HepG2 (cell line): ENCODE data around the gene TMEM81. TPM values are rescaled to one million over a fixed set of nuclear protein-coding genes. Genes with fewer than 3 reads are reported as not detected.
A peak's percentile ranks its signal among the peaks of the same experiment; 100 is the strongest.

Experiments
- ATAC-seq: fragments of 200-7000 bp; cut with Tn5 transposase; 3 replicates; pipeline ENCODE4 v1.9.1; 2020; ENCODE audit warnings: mild to moderate bottlenecking, moderate library complexity
- BruUV-seq: library from RNA; stranded (reverse); fragments of 400-500 nt; replicated peaks from 2 replicates; lab custom pipeline; 2021; lab: Mats Ljungman, UMichigan
- CTCF ChIA-PET: fragments of 300-600 bp; formaldehyde crosslinking; extraction: SDS; loops from one replicate; lab custom pipeline; 2021; ENCODE audit warnings: low total read pairs, inconsistent platforms, low intra/inter-chr PET ratio; lab: Yijun Ruan, JAX
- POLR2A ChIA-PET: fragments of 350-600 bp; sonication (Branson Sonifier 250); formaldehyde crosslinking; loops from one replicate; lab custom pipeline; 2020; ENCODE audit warnings: antibody characterized with exemption, inconsistent platforms; lab: Yijun Ruan, JAX
- DNase-seq: peaks from one replicate; pipeline ENCODE4 v3.0.0-alpha.2; 2015; ENCODE audit warnings: low spot score
- FAIRE-seq: peaks from 3 replicates; lab custom pipeline; 2011; peaks lifted over from hg19 to GRCh38; lab: Jason Lieb, UNC
- H2AFZ ChIP-seq: one replicate; pipeline ENCODE4 v1.6.1; 2011; ENCODE audit warnings: low read length, inconsistent platforms
- H3K27ac ChIP-seq: fragments of 300-600 bp; 3 replicates; pipeline ENCODE4 v1.8.0; 2011; ENCODE audit warnings: mixed run types, mild to moderate bottlenecking, mixed read lengths, low read length, inconsistent platforms; ENCODE audit not compliant: insufficient read depth; ENCODE audit errors: extremely low read length
- H3K27me3 ChIP-seq, 2 experiments: fragments of 200-600 bp in 1 of 2; 2 replicates in 1 of 2; 3 replicates in 1 of 2; pipeline versions ENCODE4 v1.6.0 to v1.8.0; 2011; ENCODE audit warnings: low read length in 2 of 2, mild to moderate bottlenecking in 2 of 2, moderate library complexity in 2 of 2, inconsistent platforms in 1 of 2; ENCODE audit not compliant: insufficient read depth in 2 of 2, control insufficient read depth in 1 of 2
- H3K36me3 ChIP-seq, 2 experiments: fragments of 200-600 bp in 1 of 2; replicated peaks in 1 of 2; 2 replicates in 1 of 2; 3 replicates in 1 of 2; pipeline versions ENCODE4 v1.5.1 to v1.8.0; 2011; ENCODE audit warnings: low read length in 2 of 2, inconsistent platforms in 1 of 2; ENCODE audit not compliant: insufficient read depth in 2 of 2, control insufficient read depth in 1 of 2
- H3K4me1 ChIP-seq: 2 replicates; pipeline ENCODE4 v1.5.1; 2012; ENCODE audit warnings: low read length, inconsistent platforms; ENCODE audit not compliant: insufficient read depth
- H3K4me2 ChIP-seq: 2 replicates; pipeline ENCODE4 v1.6.0; 2011; ENCODE audit warnings: low read depth, low read length, inconsistent platforms
- H3K4me3 ChIP-seq, 3 experiments: fragments of 200-600 bp in 1 of 3; sonication (generic), shearing (Covaris generic) in 1 of 3; replicated peaks in 1 of 3; 2 replicates each; pipeline ENCODE4 v1.5.1; 2011 to 2016; ENCODE audit warnings: low read length in 3 of 3, inconsistent platforms in 2 of 3, low read depth in 2 of 3, mild to moderate bottlenecking in 2 of 3, control low read depth in 1 of 3, mixed read lengths in 1 of 3; ENCODE audit not compliant: insufficient read depth in 1 of 3
- H3K79me2 ChIP-seq: one replicate; pipeline ENCODE4 v1.6.1; 2011; ENCODE audit warnings: low read length, inconsistent platforms; ENCODE audit not compliant: insufficient read depth
- H3K9ac ChIP-seq: 2 replicates; pipeline ENCODE4 v1.6.0; 2011; ENCODE audit warnings: mild to moderate bottlenecking, low read depth, low read length, inconsistent platforms; ENCODE audit not compliant: insufficient read depth
- H3K9me3 ChIP-seq: 2 replicates; pipeline ENCODE4 v1.5.1; 2012; ENCODE audit warnings: mild to moderate bottlenecking, low read length
- H4K20me1 ChIP-seq: 2 replicates; pipeline ENCODE4 v1.6.0; 2011; ENCODE audit warnings: inconsistent platforms, mild to moderate bottlenecking, low read length, moderate library complexity; ENCODE audit not compliant: insufficient read depth
- AGO2 ChIP-seq: fragments of 200-400 bp; formaldehyde crosslinking; optimal IDR thresholded peaks from 2 replicates; pipeline ENCODE3; 2017; ENCODE audit warnings: mild to moderate bottlenecking, low read depth, low read length, moderate library complexity
- ARID2 ChIP-seq: sonication (generic); formaldehyde crosslinking; IDR thresholded peaks from 2 replicates; pipeline ENCODE4 v1.8.1; 2022; ENCODE audit warnings: mild to moderate bottlenecking, missing genetic modification reagents, borderline replicate concordance
- HNF4A ChIP-seq: sonication (generic); formaldehyde crosslinking; IDR thresholded peaks from 2 replicates; pipeline ENCODE4 v1.4.0; 2020; ENCODE audit warnings: missing genetic modification reagents
- NKX3-1 ChIP-seq: sonication (generic); formaldehyde crosslinking; IDR thresholded peaks from 2 replicates; pipeline ENCODE4 v1.5.0; 2020; ENCODE audit warnings: missing genetic modification reagents
- PAF1 ChIP-seq: IDR thresholded peaks from 2 replicates; pipeline ENCODE4 v1.6.1; 2016; ENCODE audit warnings: missing genetic modification reagents, missing compliant biosample characterization
- PHF5A ChIP-seq: IDR thresholded peaks from one replicate; pipeline ENCODE4 v1.6.1; 2018; ENCODE audit warnings: low read depth, missing genetic modification reagents; ENCODE audit not compliant: unreplicated experiment
- PLRG1 ChIP-seq: fragments of 450-650 bp; conservative IDR thresholded peaks from 2 replicates; pipeline ENCODE4 v1.6.1; 2016
- TAF15 ChIP-seq: fragments of 200-400 bp; formaldehyde crosslinking; IDR thresholded peaks from one replicate; pipeline ENCODE4 v1.6.1; 2018; ENCODE audit warnings: mild to moderate bottlenecking, low read depth, low read length; ENCODE audit not compliant: poor library complexity, severe bottlenecking
- TBL1XR1 ChIP-seq: fragments of 150-350 bp; IDR thresholded peaks from 2 replicates; pipeline ENCODE4 v1.6.1; 2014; ENCODE audit warnings: borderline replicate concordance, low read length; ENCODE audit not compliant: partially characterized antibody
- TOE1 ChIP-seq: sonication (generic); formaldehyde crosslinking; IDR thresholded peaks from 2 replicates; pipeline ENCODE4 v1.4.0; 2020; ENCODE audit warnings: mild to moderate bottlenecking, missing genetic modification reagents
- ZBTB38 ChIP-seq: sonication (generic); formaldehyde crosslinking; IDR thresholded peaks from 2 replicates; pipeline ENCODE4 v1.5.1; 2020; ENCODE audit warnings: mild to moderate bottlenecking, missing genetic modification reagents
- ZNF335 ChIP-seq: sonication (generic); formaldehyde crosslinking; IDR thresholded peaks from 2 replicates; pipeline ENCODE4 v1.4.0; 2020; ENCODE audit warnings: missing genetic modification reagents
- ZNF354B ChIP-seq: sonication (generic); formaldehyde crosslinking; IDR thresholded peaks from 2 replicates; pipeline ENCODE4 v1.8.0; 2022; ENCODE audit warnings: mild to moderate bottlenecking, missing genetic modification reagents
- ZNF816 ChIP-seq: sonication (generic); formaldehyde crosslinking; IDR thresholded peaks from 2 replicates; pipeline ENCODE4 v1.8.0; 2022; ENCODE audit warnings: missing genetic modification reagents, mild to moderate bottlenecking, borderline replicate concordance
- ZNF839 ChIP-seq: sonication (generic); formaldehyde crosslinking; IDR thresholded peaks from 2 replicates; pipeline ENCODE4 v1.4.0; 2020; ENCODE audit warnings: missing genetic modification reagents, mild to moderate bottlenecking, borderline replicate concordance
- WGBS: methylation state at CpG from one replicate; pipeline ENCODE4 v1.1.6; 2017; ENCODE audit warnings: low lambda C conversion rate; 5-methylcytosine and 5-hydroxymethylcytosine counted together
- in situ Hi-C: cut with HindIII; loops from 2 replicates; pipeline ENCODE4 v1.10.0; 2017; ENCODE audit warnings: low pct_unique_long_range_greater_than_20kb; ENCODE audit not compliant: extremely low pct_ligation_motif_present
- intact Hi-C: fragments of 100-400 bp; cut with micrococcal nuclease; formaldehyde crosslinking; loops from one replicate; pipeline ENCODE4 v1.10.0; 2022; ENCODE audit not compliant: unreplicated experiment
- polyA plus RNA-seq, 8 experiments: library from polyadenylated mRNA; depleted of rRNA in 3 of 8; stranded (reverse) in 7 of 8; unstranded in 1 of 8; fragments of >200 nt; fragmentation: Illumina TruSeq in 4 of 8; extraction: Trizol in 4 of 8; gene quantifications; 2 replicates each; pipeline versions ENCODE4 v1.2.1 to v1.2.3, GENCODE V29; 2011 to 2016; ENCODE audit warnings: low read depth in 4 of 8, missing spikeins in 1 of 8, mixed read lengths in 1 of 8; ENCODE audit not compliant: insufficient read depth in 1 of 8
- total RNA-seq, 5 experiments: library from RNA; depleted of rRNA; stranded (reverse); fragments of >200 nt; fragmentation: Illumina TruSeq; extraction: Trizol; gene quantifications; 2 replicates each; pipeline ENCODE4 v1.2.3, GENCODE V29; 2016; ENCODE audit warnings: low read depth in 1 of 5
- TF ChIP-seq, protein P1 (sequence below): sonication (generic); formaldehyde crosslinking; IDR thresholded peaks from 2 replicates; pipeline ENCODE4 v1.8.0; 2022; ENCODE audit warnings: low read depth, missing genetic modification reagents
- TF ChIP-seq, protein P2 (sequence below), 2 experiments: sonication (generic) in 1 of 2; formaldehyde crosslinking in 1 of 2; IDR thresholded peaks; 2 replicates each; pipeline versions ENCODE4 v1.4.0 to v1.6.1; 2018 to 2020; ENCODE audit warnings: missing genetic modification reagents in 2 of 2, borderline replicate concordance in 1 of 2, low read depth in 1 of 2, mild to moderate bottlenecking in 1 of 2, missing biosample characterization in 1 of 2

Gene TMEM81
- total and polyA plus RNA-seq, 2 of the 13 experiments (the other 11 are each of a cell fraction or from before 2014, with no cell fraction given): 1.1 TPM

DNA sequence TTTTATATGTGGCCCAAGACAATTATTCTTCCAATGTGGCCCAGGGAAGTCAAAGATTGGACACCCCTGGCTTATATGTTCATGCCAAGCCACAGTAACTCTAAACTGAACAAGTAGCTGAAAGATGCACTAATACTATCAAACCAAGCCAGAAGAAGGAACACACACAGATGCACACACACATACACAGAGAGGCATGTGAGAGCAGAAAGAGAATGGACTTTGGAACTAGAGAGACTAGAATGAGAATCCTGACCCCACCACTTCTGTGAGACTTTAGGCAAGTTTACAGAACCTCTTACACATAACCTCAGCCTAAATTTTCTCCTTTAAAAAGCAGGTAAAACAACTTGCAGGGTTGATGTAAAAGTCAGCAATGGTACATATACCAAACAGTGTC is 11.2 kb upstream of the TMEM81 start:
- POLR2A ChIA-PET: no interaction called here
- Histone ChIP-seq H3K4me1 (peaks cover 9% of the 10 kb centered on the region), H3K79me2 (no peaks in the 10 kb centered on the region), H3K4me2 (no peak overlapping the region), H3K27me3 (no peaks in the 10 kb centered on the region; a peak in 1 of 5 replicates), H4K20me1 (no peaks in the 10 kb centered on the region), H3K27ac (no peak overlapping the region), H2AFZ (no peak overlapping the region), H3K9me3 (no peaks in the 10 kb centered on the region), H3K4me3 (no peak overlapping the region), H3K36me3 (peaks cover 16 to 81% of the 10 kb centered on the region in 2 experiments), H3K9ac (no peak overlapping the region)
- CTCF ChIA-PET: no interaction called here
- peak; percentile 24 for DNase-seq
- intact Hi-C loops: no loop called here
- no peak for FAIRE-seq
- in situ Hi-C loops: no loop called here
- BruUV-seq: no TSS peak
- peak; percentile 58 for ATAC-seq
- no peak for TF ChIP-seq PLRG1
- TF ChIP-seq, protein P1, sequence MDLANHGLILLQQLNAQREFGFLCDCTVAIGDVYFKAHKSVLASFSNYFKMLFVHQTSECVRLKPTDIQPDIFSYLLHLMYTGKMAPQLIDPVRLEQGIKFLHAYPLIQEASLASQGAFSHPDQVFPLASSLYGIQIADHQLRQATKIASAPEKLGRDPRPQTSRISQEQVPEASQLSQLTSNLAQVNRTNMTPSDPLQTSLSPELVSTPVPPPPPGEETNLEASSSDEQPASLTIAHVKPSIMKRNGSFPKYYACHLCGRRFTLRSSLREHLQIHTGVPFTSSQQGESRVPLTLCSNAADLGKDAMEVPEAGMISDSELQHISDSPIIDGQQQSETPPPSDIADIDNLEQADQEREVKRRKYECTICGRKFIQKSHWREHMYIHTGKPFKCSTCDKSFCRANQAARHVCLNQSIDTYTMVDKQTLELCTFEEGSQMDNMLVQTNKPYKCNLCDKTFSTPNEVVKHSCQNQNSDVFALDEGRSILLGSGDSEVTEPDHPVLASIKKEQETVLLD: no peak
- TF ChIP-seq ZNF335 (CRISPR knock-in tag): peak; percentile 66; the same call in 1 of the 2 replicates
- peak; percentile 75 for TF ChIP-seq HNF4A
- no peak for TF ChIP-seq ZNF816
- TF ChIP-seq PAF1 (CRISPR knock-in tag): no peak
- no peak for TF ChIP-seq ZNF839

DNA sequence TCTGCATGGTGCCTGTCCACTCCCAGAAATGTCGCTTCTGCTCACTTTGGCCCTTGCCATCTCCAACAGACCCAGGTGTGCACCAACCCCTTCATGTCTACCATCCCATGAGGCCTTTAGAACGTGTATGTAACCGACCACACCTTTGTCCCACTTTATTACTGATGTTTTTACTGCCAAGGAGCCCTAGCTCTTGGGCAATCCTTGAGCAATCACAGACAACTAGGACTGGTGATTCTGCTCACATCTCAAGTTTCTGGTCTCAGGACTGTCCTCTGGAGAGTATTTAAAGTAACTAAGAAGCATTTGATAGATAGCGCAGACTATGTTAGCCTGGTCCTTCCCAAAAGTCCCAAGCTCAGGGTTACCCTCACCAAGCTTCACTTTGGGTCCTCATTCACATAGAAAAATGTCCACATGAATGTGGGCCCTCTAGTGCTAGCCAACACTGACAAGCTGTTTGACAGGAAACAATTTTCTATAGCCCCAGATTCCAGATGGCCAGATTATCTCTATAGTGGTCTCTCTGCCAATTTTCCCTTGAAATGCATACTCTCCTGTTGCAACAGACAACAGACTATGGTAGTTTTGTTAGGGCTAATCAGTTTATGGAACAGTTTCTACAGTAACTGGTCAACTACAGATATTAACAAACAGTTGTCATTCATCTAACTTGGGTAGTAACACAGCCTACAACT is 6.9 kb upstream of the TMEM81 start:
- no peak for FAIRE-seq
- no peak for DNase-seq
- Histone ChIP-seq H3K9ac (no peak overlapping the region), H4K20me1 (no peaks in the 10 kb centered on the region), H3K27ac (no peak overlapping the region), H2AFZ (no peak overlapping the region), H3K79me2 (no peaks in the 10 kb centered on the region), H3K36me3 (peaks cover 6 to 60% of the 10 kb centered on the region in 2 experiments), H3K4me1 (peaks cover 9% of the 10 kb centered on the region), H3K4me3 (no peak overlapping the region), H3K4me2 (no peak overlapping the region), H3K27me3 (no peaks in the 10 kb centered on the region), H3K9me3 (no peaks in the 10 kb centered on the region)
- POLR2A ChIA-PET: no interaction called here
- no peak for ATAC-seq
- no TSS peak for BruUV-seq
- in situ Hi-C loops: no loop called here
- intact Hi-C loops: no loop called here
- CTCF ChIA-PET: no interaction called here
- WGBS: 90% methylated on average over 4 of the region's 4 CpGs
- TF ChIP-seq, protein P2, sequence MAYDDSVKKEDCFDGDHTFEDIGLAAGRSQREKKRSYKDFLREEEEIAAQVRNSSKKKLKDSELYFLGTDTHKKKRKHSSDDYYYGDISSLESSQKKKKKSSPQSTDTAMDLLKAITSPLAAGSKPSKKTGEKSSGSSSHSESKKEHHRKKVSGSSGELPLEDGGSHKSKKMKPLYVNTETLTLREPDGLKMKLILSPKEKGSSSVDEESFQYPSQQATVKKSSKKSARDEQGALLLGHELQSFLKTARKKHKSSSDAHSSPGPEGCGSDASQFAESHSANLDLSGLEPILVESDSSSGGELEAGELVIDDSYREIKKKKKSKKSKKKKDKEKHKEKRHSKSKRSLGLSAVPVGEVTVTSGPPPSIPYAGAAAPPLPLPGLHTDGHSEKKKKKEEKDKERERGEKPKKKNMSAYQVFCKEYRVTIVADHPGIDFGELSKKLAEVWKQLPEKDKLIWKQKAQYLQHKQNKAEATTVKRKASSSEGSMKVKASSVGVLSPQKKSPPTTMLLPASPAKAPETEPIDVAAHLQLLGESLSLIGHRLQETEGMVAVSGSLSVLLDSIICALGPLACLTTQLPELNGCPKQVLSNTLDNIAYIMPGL (CRISPR knock-in tag; IDR thresholded peaks at IDR 0.05; ENCODE audit: borderline replicate concordance in 1 of 2, low read depth in 1 of 2): no peak
- TF ChIP-seq ARID2 (CRISPR knock-in tag): no peak
- TF ChIP-seq TBL1XR1: no peak
- no peak for TF ChIP-seq ZNF354B (CRISPR knock-in tag)
- no peak for TF ChIP-seq TAF15
- no peak for TF ChIP-seq PHF5A (CRISPR knock-in tag)
- no peak for TF ChIP-seq TOE1 (CRISPR knock-in tag)
- no peak for TF ChIP-seq NKX3-1 (CRISPR knock-in tag)
- TF ChIP-seq ZBTB38 (CRISPR knock-in tag): no peak
- TF ChIP-seq AGO2: no peak
